GM18508 (cell line): ENCODE data around the gene DNAAF1.
"Not testable (repeated sequence)": the region's sequence is repeated elsewhere in the genome, so short reads cannot be mapped to it uniquely, and the experiment has no call there.

Experiments
- ATAC-seq: cut with Tn5 transposase; IDR thresholded peaks from one replicate; pipeline ENCODE4 v1.9.1; 2021; ENCODE audit warnings: moderate number of reproducible peaks; ENCODE audit not compliant: insufficient read depth, unreplicated experiment

DNAAF1 gene

DNA sequence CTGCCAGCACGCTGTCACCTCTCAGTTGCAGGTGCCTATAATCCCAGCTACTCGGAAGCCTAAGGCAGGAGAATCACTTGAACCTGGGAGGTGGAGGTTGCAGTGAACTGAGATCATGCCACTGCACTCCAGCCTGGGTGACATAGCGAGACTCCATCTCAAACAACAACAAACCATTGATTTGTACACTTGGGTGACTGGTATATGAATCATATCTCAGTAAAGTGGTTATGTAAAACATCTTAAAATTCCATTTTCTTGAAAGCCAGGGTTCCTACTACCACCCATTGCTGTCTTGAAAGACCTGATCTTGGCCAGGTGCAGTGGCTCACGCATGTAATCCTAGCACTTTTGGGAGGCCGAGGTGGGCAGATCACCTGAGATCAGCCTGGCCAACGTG, 60.0 kb downstream of the DNAAF1 start:
- not testable (repeated sequence) for ATAC-seq

DNA sequence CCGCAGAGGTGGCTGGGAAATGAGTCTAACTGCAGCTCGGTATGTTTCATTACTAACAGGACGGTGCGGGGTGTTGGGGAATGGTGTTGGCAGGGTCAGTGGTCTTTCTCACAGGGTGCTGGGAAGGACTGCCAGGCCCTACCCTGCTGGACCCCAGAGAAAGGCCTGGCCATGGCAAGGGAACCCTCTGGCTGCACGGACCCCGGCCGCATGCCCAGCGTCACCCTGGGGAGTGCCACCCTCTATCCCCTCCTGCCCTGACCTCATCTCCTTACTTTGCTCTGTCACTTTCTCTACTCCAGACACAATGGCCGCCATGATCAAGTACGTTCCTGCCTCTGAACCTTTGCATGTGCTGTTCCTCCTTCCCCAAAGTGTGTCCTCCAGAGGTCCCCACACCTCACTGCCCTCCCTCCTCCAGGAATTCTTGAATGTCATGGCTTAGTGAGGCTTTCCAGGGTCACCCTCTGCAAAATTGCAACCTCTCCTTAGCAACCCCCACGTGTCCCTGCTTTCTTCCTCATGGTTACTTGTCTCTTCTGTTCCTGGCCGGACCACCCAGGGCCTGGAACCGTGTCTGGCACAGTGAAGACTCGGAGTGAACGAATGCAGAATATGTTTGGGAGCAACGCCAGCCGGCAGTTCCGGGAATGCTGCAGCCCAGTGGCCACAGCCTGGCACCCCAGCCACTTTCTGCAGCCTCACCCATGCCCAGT, 61.0 kb downstream of the DNAAF1 start:
- no peak for ATAC-seq

DNA sequence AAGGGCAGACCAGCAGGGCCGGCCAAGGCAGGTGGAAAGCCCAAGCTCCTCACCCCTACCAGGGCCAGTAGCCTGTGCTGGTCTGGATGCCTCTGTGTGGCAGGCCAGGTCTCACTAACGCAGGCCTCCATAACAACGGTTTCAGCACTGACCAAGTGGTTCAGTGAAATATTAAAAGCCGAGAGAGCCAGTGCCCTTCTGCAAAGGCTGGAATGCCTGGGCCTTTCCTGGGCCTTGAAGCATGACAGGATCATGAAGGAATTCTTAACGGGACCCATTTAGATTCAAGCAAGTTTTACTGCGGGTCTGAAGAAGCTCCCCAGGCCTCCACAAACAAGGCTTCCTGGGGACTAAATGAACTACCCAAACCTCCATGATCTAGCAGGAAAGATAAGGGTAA, 62.1 kb downstream of the DNAAF1 start:
- no peak for ATAC-seq

DNA sequence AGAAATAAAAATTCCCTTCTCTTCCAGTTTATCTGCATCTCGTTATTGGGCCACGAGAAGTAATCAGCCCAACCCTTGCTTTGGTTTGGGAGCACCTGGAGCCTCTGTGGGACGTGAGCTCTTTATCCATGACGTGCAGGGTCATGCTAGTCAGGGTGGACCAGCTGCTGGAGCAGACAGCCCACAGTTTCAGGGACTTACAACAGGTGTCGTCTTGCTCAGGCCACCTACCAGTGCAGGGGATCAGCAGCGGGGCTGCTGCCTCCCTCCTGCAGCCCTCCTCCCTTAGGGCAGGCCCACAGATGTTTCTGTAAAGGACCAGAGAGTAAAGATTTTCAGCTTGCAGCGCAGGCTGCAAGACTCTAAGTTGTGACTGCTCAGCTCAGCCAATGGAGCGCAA, 62.8 kb downstream of the DNAAF1 start:
- no peak for ATAC-seq

DNA sequence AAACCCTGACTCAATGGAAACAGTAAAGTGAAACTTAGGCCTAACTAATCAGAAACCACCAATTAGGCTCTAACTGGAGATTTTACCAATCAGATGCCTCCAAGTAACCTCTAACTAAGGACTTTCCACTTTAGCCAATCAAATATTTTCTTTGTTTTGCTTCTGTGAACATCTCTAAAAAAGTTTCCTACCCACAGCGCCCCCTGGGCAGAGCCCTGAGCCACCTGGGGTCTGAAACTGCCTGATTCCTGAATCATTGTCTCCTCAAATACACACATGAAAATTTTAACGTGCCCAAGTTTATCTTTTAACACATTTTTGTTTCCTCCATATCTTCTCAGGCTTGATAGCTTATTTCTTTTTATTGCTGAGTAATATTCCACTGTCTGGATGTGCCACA, 64.9 kb downstream of the DNAAF1 start:
- ATAC-seq = no peak

DNA sequence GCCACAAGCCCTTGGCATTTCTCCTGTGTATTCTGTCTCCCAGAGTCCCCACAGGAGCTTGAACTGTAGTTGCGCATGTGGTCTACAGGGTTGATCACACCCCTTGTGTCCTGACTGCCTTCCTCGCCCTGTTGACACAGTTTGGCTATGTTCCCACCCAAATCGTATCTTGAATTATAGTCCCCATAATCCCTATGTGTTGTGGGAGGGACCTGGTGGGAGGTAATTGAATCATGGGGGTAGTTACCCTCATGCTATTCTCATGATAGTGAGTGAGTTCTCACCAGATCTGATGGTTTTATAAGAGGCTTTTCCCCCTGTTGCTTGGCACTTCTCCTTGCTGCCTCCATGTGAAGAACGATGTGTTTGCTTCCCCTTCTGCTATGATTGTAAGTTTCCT, 67.0 kb downstream of the DNAAF1 start:
- no peak for ATAC-seq

DNA sequence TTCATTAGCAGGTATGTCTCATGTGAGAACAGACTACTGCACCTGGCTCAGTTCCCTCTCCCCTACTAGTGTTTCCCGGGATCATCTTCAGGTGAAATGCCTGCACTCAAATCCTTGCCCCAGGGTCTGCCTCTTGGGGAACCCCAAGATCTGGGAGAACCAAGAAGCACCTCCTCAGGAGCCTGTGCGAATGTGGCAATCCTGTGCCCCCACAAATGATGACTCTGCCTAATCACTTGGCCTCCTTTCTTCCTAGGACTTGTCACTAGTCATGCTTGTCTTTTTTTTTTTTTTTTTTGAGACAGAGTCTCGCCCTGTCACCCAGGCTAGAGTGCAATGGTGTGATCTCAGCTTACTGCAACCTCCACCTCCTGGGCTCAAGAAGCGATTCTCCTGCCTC, 67.5 kb downstream of the DNAAF1 start:
- ATAC-seq = no peak

DNA sequence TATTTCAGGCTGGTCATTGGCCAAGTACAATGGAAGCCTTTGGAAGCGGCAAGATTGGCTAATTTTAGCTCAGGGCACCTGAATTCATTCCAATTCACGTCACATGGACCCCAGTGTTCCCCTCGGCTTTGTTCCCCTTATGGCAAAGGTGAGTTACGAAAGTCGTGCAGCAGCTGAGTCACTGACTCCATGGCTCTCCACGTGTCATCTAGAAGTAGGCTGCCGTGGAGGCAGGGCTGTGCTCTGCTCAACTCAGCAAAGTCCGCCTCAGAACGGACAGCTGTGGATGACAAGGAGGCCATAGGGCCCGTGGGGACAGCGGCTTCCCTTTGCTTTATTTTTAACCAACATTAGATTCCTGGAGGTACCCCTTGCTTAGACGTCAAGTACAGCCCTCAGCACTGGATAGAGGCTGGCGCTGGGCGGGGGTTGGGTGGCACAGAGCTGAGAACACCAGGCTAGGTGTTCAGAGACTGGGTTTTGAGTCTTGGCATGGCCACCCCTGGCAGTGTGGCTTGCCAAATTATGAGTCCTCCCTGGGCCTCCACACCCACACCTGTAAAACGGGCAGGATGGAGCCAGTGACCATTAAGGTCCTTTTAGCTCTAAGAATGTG, 69.5 kb downstream of the DNAAF1 start:
- ATAC-seq = no peak

DNA sequence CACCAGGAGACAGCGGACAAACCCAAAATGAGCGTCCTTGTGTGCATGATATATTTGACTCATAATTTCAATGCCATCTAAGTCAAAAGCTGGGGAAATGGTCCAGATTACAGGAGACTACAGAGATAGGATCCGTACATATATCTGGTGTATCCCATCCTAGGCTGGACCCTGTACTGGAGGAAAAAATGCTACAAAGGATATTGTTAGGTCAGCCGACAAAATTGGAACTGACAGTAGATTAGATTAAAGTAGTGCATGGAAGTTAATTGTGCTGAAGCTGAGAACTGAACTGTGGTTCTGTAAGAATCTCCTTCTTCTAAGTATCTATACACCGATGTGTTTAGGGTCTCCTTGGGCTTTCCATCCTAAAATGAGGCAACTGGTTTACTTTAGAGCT, 70.4 kb downstream of the DNAAF1 start:
- no peak for ATAC-seq

DNA sequence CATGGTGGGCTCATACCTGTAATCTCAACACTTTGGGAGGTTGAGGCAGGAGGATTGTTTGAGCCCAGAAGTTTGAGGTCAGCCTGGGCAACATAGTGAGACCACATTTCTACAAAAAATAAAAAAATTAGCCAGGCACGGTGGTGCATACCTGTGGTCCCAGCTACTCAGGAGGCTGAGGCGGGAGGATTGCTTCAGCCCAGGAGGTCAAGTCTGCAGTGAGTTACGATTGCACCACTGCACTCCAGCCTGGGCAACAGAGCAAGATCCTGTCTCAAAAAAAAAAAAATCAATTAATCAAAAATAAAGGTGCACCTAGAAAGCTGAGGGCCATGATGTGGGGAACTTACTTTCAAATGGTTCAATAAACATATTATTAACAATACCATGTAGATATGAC, 71.0 kb downstream of the DNAAF1 start:
- not testable (repeated sequence) for ATAC-seq

DNA sequence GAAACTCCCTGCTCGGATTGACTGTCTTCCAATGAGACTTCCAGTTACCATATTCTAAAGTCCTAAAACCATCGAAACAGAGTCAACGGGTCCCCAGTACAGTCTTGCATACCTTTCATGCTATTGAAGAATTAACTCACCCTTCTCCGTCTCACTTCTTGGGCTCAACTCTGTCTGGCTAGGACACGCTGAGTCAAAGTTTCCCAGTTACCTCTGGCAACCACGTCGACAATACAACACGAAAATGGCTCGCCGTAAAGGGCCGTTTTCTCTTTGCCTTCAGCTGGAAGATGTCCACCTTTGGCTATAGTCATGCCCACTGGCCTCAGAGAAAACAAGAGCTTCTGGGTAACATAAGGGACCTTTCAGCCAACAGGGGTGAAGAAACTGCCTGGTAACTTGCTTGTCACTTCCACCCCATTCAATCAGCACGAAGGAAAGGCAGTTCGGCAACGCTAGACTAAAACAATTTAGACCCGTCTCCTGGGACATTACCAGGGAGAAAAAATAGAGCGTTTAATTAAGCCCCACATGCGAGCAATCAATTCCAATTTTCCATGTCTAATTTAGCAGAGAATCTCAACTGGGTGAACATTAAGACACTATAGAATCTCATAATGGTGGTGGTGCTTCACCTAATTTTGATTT, 73.2 kb downstream of the DNAAF1 start:
- no peak for ATAC-seq

DNA sequence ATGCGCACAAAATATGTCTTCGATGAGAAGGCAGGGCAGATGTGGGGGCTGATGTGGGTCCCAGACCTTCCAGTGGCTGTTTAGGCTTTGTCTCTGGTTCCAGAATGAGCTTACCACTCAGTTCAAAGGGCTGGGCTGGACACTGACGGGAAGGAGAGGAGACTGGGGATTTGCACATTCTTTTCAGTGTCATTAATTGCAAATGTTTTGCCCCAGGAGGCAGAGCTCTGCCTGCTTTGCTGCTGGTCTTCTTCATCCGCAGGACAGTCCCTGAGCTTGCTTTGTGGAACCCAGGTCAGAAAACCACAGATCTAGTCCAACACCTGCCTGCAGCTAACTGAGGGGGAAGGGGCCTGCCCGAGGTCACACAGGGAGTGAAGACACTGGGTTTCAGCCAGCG, 73.8 kb downstream of the DNAAF1 start:
- no peak for ATAC-seq

DNA sequence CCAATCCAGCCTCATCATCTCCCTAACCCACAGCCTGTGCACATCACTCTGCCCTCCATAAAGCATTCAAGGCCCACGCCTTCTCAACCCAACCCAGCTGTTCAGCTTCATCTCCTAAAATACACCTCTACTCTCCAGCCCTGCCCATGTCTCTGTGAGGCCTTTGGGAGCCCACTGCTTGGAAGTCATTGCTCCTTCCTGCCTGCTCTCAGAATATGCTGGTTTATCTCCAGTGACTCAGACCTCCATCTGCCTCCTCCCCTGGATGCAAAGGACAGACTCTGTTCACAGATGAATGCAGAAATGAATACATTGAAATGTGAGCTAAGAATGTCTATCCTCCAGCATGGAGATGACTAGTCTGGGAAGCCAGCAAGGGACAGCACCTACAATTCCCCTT, 75.7 kb downstream of the DNAAF1 start:
- no peak for ATAC-seq

DNA sequence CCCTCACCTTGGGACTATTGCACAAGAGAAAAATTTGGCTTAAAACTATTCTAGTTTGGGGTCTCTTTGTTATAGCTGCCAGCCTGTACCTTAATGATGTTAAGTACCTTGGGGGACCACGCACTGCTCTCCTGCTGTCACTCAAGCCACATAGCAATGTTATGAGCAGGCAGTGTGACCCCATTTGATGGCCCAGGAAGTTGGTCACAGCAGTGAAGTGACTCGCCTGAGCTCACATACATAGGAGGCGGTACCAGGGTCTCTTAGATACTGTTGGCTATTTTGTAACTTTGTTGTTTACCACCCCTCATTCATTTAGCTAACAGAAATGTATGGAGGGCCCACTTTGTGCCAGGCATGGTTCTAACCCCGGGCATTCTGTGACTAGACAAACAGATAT, 78.3 kb downstream of the DNAAF1 start:
- no peak for ATAC-seq

DNA sequence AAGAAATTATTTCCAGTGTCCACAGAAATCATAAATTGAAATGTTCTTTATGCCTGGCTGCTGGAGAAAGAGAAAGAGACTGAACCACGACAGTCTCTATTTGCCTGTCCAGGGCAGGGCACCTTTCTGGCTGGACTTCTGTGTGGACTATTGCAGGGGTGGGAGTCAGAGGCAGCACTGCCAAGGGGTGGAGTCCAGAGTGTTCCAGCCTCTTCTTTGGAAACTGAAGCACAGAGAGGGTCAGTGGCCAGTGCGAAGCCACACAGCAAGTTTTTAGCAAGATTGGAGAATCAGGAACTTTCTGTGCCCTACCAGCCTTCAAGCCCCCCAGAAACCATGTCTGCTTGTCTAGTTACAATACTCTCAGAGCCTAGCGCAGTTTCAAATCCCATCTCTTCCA, 79.4 kb downstream of the DNAAF1 start:
- ATAC-seq = no peak

DNA sequence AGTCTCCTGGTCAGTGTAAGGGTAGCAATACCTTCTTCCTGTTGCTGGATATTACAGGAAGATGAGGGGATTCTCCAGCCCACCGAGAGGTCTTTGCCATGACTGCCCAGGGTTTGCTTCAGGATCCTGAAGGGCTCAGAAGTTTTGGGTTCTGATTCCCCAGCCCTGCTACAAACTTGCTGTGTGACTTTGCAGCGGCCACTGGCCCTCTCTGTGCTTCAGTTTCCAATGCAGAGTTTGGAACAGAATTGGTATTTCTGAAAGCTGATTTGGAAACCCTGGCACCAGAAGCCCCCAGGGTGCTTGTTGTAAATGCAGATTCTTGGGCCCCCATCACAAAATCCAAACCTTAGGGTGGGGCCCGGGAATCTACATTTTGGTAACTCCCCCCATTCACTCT, 80.0 kb downstream of the DNAAF1 start:
- no peak for ATAC-seq

DNA sequence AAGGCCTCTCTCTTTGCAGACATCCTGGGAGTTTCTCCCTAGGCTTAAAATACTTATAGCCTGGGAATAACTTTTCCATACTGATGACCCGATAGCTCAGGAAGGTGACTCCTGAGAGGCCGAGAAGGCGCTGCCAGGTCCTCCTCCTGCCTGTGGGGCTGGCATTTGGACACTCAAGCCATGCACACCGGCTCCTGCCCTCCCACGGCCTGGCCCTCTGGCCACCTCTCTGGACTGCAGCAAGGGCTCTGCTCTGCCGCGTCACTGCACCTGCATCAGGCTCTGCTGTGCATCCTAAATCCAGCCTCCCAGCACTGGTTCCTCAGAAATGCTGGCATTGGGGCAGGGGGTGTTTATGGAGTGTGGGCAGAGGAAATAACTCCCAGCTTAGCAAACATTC, 80.5 kb downstream of the DNAAF1 start:
- no peak for ATAC-seq

DNA sequence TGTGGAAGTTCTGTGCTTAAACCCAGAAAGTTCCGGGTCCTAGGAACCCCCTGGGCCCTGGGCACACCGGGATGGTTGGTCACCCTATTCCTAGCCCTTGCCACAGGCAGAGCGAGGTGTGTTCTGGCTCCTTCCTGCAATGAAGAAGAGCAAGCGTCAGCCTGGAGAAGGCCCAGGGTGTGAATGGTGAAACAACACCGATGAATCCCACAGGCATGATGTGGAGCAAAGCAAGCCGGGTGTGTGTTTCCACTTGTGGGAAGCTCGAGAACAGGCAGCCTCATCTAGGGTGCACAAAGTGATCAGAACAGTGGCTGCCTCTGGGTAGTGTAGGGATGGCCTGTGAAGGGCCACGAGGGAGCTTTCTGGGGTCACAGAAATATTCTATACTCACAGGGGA, 80.9 kb downstream of the DNAAF1 start:
- ATAC-seq = no peak
